ENCODE results near the gene LSP1.

GRCh38 chr11:1893581-1894359, 40.9 kb downstream of the LSP1 start:
- no peak for TF ChIP-seq RAD21 (IDR thresholded peaks at IDR 0.05 in 1 of 2, conservative IDR thresholded peaks at IDR 0.05 in 1 of 2; ENCODE audit: low read depth in 2 of 2, low read length in 2 of 2)
- TF ChIP-seq ZNF274 (IDR thresholded peaks at IDR 0.05; ENCODE audit: borderline replicate concordance, extremely low read depth, low read length): no peak
- TF ChIP-seq EGR1 (IDR thresholded peaks at IDR 0.05; ENCODE audit: borderline replicate concordance, low read depth, low read length): no peak
- no peak for TF ChIP-seq CTCF (IDR thresholded peaks at IDR 0.05; ENCODE audit: control extremely low read depth in 1 of 3, insufficient read depth in 1 of 3, low read depth in 1 of 3, low read length in 3 of 3)
- TF ChIP-seq SIX5 (IDR thresholded peaks at IDR 0.05; ENCODE audit: low read depth, low read length): no peak

Data from H1 (cell line).